Astrocyte (in vitro differentiated cells and primary cell): Measurements from ENCODE around the gene FMN1. TPM values are rescaled to one million over a fixed set of nuclear protein-coding genes. Genes with fewer than 3 reads are reported as not detected.

Experiments
- DNase-seq: peaks from one replicate; pipeline ENCODE4 v3.0.0-alpha.2; 2010; ENCODE audit warnings: low read depth
- FAIRE-seq: peaks from 2 replicates; lab custom pipeline; 2011; peaks lifted over from hg19 to GRCh38; lab: Jason Lieb, UNC
- H2AFZ ChIP-seq: 2 replicates; pipeline ENCODE4 v1.6.0; 2012; ENCODE audit warnings: low read depth, low read length, inconsistent platforms
- H3K27ac ChIP-seq: 2 replicates; pipeline ENCODE4 v1.5.1; 2011; ENCODE audit warnings: low read depth, low read length, inconsistent platforms
- H3K27me3 ChIP-seq: 2 replicates; pipeline ENCODE4 v1.6.0; 2011; ENCODE audit warnings: low read length, inconsistent platforms; ENCODE audit not compliant: insufficient read depth
- H3K36me3 ChIP-seq: 2 replicates; pipeline ENCODE4 v1.5.1; 2011; ENCODE audit warnings: low read length, inconsistent platforms; ENCODE audit not compliant: insufficient read depth
- H3K4me1 ChIP-seq: 2 replicates; pipeline ENCODE4 v1.5.1; 2011; ENCODE audit warnings: low read length, inconsistent platforms; ENCODE audit not compliant: insufficient read depth
- H3K4me2 ChIP-seq: 2 replicates; pipeline ENCODE4 v1.6.0; 2012; ENCODE audit warnings: low read length, inconsistent platforms
- H3K4me3 ChIP-seq: 2 replicates; pipeline ENCODE4 v1.5.1; 2011; ENCODE audit warnings: low read depth, mild to moderate bottlenecking, low read length, inconsistent platforms; ENCODE audit not compliant: insufficient read depth
- H3K79me2 ChIP-seq: 2 replicates; pipeline ENCODE4 v1.6.0; 2012; ENCODE audit warnings: mild to moderate bottlenecking, low read length, inconsistent platforms; ENCODE audit not compliant: insufficient read depth
- H3K9ac ChIP-seq: 2 replicates; pipeline ENCODE4 v1.6.0; 2012; ENCODE audit warnings: mild to moderate bottlenecking, low read length, inconsistent platforms
- H3K9me3 ChIP-seq: 2 replicates; pipeline ENCODE4 v1.5.1; 2012; ENCODE audit warnings: low read depth, mild to moderate bottlenecking, low read length, inconsistent platforms; ENCODE audit not compliant: insufficient read depth
- H4K20me1 ChIP-seq: 2 replicates; pipeline ENCODE4 v1.6.0; 2012; ENCODE audit warnings: low read length, inconsistent platforms; ENCODE audit not compliant: insufficient read depth
- H3K27ac Mint-ChIP-seq: one replicate; pipeline ENCODE4 v1.8.0; 2021; ENCODE audit warnings: mild to moderate bottlenecking, mixed read lengths; ENCODE audit not compliant: unreplicated experiment
- H3K27me3 Mint-ChIP-seq: one replicate; pipeline ENCODE4 v1.8.0; 2021; ENCODE audit warnings: low read depth, mixed read lengths; ENCODE audit not compliant: unreplicated experiment
- H3K36me3 Mint-ChIP-seq: one replicate; pipeline ENCODE4 v1.8.0; 2021; ENCODE audit warnings: low read depth, mixed read lengths; ENCODE audit not compliant: unreplicated experiment
- H3K4me1 Mint-ChIP-seq: one replicate; pipeline ENCODE4 v1.8.0; 2021; ENCODE audit warnings: low read depth, mixed read lengths; ENCODE audit not compliant: unreplicated experiment
- H3K4me3 Mint-ChIP-seq: one replicate; pipeline ENCODE4 v1.8.0; 2021; ENCODE audit warnings: mild to moderate bottlenecking, moderate library complexity, mixed read lengths; ENCODE audit not compliant: unreplicated experiment
- H3K9me3 Mint-ChIP-seq: one replicate; pipeline ENCODE4 v1.8.0; 2021; ENCODE audit warnings: mild to moderate bottlenecking, mixed read lengths; ENCODE audit not compliant: unreplicated experiment
- EZH2 ChIP-seq: IDR thresholded peaks from 2 replicates; pipeline ENCODE4 v1.6.1; 2012; ENCODE audit warnings: mild to moderate bottlenecking, low read length, inconsistent platforms; ENCODE audit not compliant: insufficient read depth
- total RNA-seq: library from RNA; stranded (reverse); gene quantifications from 2 replicates; pipeline ENCODE4 v1.2.1, GENCODE V29; 2021
- TF ChIP-seq, protein P1 (sequence below): IDR thresholded peaks from 2 replicates; pipeline ENCODE4 v1.5.1; 2011; ENCODE audit warnings: low read depth, mild to moderate bottlenecking, inconsistent platforms, low read length, moderate library complexity; ENCODE audit not compliant: insufficient read depth

FMN1 gene
- total RNA-seq, 1 donor from 2014 or later = 5.3 TPM

DNA sequence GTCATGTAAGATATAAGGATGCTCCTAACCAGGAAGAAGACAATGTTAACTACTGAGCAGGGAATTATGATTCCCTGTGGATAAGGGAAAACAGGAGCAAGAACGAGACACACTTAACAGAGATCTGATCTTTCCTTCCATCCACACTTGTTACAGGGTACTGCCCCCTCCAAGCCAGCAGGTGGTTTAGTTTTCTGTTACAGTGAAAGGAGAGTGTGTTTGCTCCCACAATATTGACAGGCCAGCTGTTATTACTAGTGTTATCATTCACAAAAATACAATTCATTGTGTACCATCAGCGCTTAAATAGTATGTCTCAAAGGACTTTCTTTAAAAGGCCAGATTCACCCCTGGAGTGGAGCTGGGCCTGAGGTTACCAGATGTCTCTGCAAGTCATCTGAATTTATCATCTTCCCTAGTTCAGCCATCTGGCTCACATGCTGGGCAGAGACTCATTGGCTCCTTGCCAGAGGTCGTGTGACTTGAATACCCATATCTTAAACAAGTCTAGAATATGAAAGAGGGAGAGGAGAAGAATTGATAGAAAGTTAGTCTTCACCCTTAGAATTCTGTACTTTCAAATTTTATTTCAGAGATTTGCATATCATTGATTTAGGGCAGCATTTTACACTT is 16.8 kb upstream of the FMN1 start:
- Histone ChIP-seq H3K27ac (no peak overlapping the region), H3K27me3 (peaks cover 8% of the 10 kb centered on the region), H2AFZ (no peak overlapping the region), H3K9me3 (no peaks in the 10 kb centered on the region), H3K9ac (no peak overlapping the region), H3K4me2 (no peak overlapping the region), H3K79me2 (no peaks in the 10 kb centered on the region), H4K20me1 (no peaks in the 10 kb centered on the region), H3K4me1 (no peaks in the 10 kb centered on the region), H3K4me3 (no peak overlapping the region), H3K36me3 (no peaks in the 10 kb centered on the region)
- H3K27ac Mint-ChIP-seq = no peak overlapping the region
- peaks cover 4% of the 10 kb centered on the region for H3K4me1 Mint-ChIP-seq
- DNase-seq (no peak), FAIRE-seq (no peak)
- H3K36me3 Mint-ChIP-seq = no peaks in the 10 kb centered on the region
- H3K9me3 Mint-ChIP-seq = no peaks in the 10 kb centered on the region
- H3K4me3 Mint-ChIP-seq = no peak overlapping the region
- no peaks in the 10 kb centered on the region for H3K27me3 Mint-ChIP-seq
- TF ChIP-seq, protein P1, sequence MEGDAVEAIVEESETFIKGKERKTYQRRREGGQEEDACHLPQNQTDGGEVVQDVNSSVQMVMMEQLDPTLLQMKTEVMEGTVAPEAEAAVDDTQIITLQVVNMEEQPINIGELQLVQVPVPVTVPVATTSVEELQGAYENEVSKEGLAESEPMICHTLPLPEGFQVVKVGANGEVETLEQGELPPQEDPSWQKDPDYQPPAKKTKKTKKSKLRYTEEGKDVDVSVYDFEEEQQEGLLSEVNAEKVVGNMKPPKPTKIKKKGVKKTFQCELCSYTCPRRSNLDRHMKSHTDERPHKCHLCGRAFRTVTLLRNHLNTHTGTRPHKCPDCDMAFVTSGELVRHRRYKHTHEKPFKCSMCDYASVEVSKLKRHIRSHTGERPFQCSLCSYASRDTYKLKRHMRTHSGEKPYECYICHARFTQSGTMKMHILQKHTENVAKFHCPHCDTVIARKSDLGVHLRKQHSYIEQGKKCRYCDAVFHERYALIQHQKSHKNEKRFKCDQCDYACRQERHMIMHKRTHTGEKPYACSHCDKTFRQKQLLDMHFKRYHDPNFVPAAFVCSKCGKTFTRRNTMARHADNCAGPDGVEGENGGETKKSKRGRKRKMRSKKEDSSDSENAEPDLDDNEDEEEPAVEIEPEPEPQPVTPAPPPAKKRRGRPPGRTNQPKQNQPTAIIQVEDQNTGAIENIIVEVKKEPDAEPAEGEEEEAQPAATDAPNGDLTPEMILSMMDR = no peak
- TF ChIP-seq EZH2 = no peak

DNA sequence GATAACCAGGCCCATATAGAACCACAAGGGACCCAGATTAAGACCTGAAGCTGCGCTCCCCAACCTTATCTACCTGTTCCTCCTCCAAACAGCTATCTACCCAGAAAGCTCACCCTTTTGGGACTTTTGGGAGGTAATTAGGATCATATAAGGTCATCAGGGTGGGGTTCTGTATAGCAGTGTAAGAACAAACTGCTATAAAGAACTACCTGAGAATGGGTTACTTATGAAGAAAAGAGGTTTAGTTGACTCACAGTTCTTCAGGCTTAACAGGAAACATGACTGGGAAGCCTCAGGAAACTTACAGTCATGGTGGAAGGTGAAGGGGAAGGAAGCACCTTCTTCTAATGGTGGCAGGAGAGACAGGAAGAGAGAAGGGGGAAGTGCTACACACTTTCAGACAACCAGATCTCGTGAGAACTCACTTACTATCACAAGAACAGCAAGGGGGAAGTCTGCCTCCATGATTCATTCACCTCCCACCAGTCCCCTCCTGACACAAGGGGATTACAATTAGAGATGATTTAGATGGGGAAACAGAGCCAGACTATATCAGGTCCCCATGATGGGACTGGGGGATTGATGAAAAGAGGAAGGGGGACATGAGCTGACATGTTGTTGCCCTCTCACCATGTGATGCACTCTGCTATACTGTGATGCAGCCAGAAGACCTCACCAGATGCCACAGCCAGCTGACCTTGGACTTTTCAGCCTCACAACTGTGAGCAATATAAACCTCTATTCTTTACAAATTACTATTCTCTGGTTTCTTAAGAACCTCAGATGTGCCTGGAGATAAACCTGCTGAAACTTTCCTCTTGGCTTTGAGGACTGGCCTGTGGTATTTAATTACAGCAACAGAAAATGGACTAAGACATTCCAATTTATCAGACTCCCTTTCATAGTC is 15.3 kb upstream of the FMN1 start:
- H3K4me1 Mint-ChIP-seq = peaks cover 4% of the 10 kb centered on the region
- no peak overlapping the region for H3K27ac ChIP-seq
- no peak for DNase-seq
- TF ChIP-seq, protein P1 = no peak
- no peak for TF ChIP-seq EZH2
- no peak overlapping the region for H3K9ac ChIP-seq
- no peak overlapping the region for H3K4me3 Mint-ChIP-seq
- H3K27ac Mint-ChIP-seq = peak overlapping the region; percentile 21
- no peaks in the 10 kb centered on the region for H3K27me3 Mint-ChIP-seq
- no peaks in the 10 kb centered on the region for H3K36me3 ChIP-seq
- H3K9me3 ChIP-seq = no peaks in the 10 kb centered on the region
- H3K27me3 ChIP-seq = peaks cover 2% of the 10 kb centered on the region
- no peak overlapping the region for H3K4me3 ChIP-seq
- H3K36me3 Mint-ChIP-seq = no peaks in the 10 kb centered on the region
- no peak overlapping the region for H2AFZ ChIP-seq
- FAIRE-seq = no peak
- H3K4me1 ChIP-seq = no peaks in the 10 kb centered on the region
- no peaks in the 10 kb centered on the region for H3K79me2 ChIP-seq
- H3K4me2 ChIP-seq = no peak overlapping the region
- H4K20me1 ChIP-seq = no peaks in the 10 kb centered on the region
- H3K9me3 Mint-ChIP-seq = no peaks in the 10 kb centered on the region

DNA sequence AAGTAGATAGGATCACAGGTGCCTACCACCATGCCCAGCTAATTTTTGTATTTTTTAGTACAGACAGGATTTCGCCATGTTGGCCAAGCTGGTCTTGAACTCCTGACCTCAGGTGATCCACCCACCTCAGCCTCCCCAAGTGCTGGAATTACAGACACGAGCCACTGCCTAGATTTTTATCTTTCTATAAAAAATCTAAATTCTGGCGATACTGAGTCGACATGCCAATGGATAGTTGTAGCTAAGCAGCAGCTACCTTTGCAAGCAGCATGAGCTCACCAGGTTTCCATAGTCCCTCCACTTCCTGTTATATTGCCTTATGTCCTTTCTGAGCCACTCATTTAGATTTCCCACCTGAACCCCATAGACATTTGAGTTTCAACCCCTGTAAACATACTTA is 13.1 kb upstream of the FMN1 start:
- Histone ChIP-seq H2AFZ (no peak overlapping the region), H3K9me3 (no peaks in the 10 kb centered on the region), H3K27ac (no peak overlapping the region), H3K27me3 (no peaks in the 10 kb centered on the region), H3K4me1 (no peaks in the 10 kb centered on the region), H3K79me2 (no peaks in the 10 kb centered on the region), H3K36me3 (no peaks in the 10 kb centered on the region), H3K4me2 (no peak overlapping the region), H3K4me3 (no peak overlapping the region), H3K9ac (no peak overlapping the region), H4K20me1 (no peaks in the 10 kb centered on the region)
- H3K4me1 Mint-ChIP-seq = peaks cover 4% of the 10 kb centered on the region
- H3K9me3 Mint-ChIP-seq = no peaks in the 10 kb centered on the region
- no peak for DNase-seq
- no peaks in the 10 kb centered on the region for H3K36me3 Mint-ChIP-seq
- TF ChIP-seq, protein P1 = no peak
- no peak for TF ChIP-seq EZH2
- H3K27ac Mint-ChIP-seq = no peak overlapping the region
- FAIRE-seq = no peak
- no peaks in the 10 kb centered on the region for H3K27me3 Mint-ChIP-seq
- H3K4me3 Mint-ChIP-seq = no peak overlapping the region
